WTC11 (cell line): ENCODE data around the gene CHFR. TPM values are rescaled to one million over a fixed set of nuclear protein-coding genes. Genes with fewer than 3 reads are reported as not detected.
"Not testable (repeated sequence)": the region's sequence is repeated elsewhere in the genome, so short reads cannot be mapped to it uniquely, and the experiment has no call there.

Experiments used
- ATAC-seq: fragments of 200-7000 bp; cut with Tn5 transposase; 2 replicates; pipeline ENCODE4 v1.10.0; 2021; ENCODE audit warnings: mild to moderate bottlenecking, moderate library complexity
- CTCF ChIA-PET: fragments of 300-600 bp; sonication (Branson Sonifier 250); formaldehyde crosslinking; loops from one replicate; lab custom pipeline; 2021; ENCODE audit warnings: antibody characterized with exemption; lab: Charles Lee
- POLR2A ChIA-PET: fragments of 350-600 bp; sonication (Branson Sonifier 250); formaldehyde crosslinking; loops from one replicate; lab custom pipeline; 2021; ENCODE audit warnings: antibody characterized with exemption; lab: Charles Lee
- DNase-seq: peaks from one replicate; pipeline ENCODE4 v3.0.0; 2021; ENCODE audit warnings: low spot score
- H3K27ac Mint-ChIP-seq: 2 replicates; pipeline ENCODE4 v1.8.0; 2021; ENCODE audit warnings: mixed read lengths
- H3K27me3 Mint-ChIP-seq: 2 replicates; pipeline ENCODE4 v1.8.0; 2021; ENCODE audit warnings: low read depth, mild to moderate bottlenecking, moderate library complexity, mixed read lengths
- H3K36me3 Mint-ChIP-seq: 2 replicates; pipeline ENCODE4 v1.8.0; 2021; ENCODE audit warnings: mixed read lengths
- H3K4me1 Mint-ChIP-seq: 2 replicates; pipeline ENCODE4 v1.8.0; 2022; ENCODE audit warnings: mixed read lengths
- H3K4me3 Mint-ChIP-seq: 2 replicates; pipeline ENCODE4 v1.8.0; 2021; ENCODE audit warnings: mild to moderate bottlenecking, moderate library complexity, mixed read lengths
- H3K9me3 Mint-ChIP-seq: 2 replicates; pipeline ENCODE4 v1.8.0; 2021; ENCODE audit warnings: mixed read lengths
- AFF4 ChIP-seq: sonication (generic); formaldehyde crosslinking; IDR thresholded peaks from 2 replicates; pipeline ENCODE4 v1.8.1; 2023; ENCODE audit warnings: mild to moderate bottlenecking, missing genetic modification reagents, borderline replicate concordance
- MAX ChIP-seq: sonication (generic); formaldehyde crosslinking; IDR thresholded peaks from 2 replicates; pipeline ENCODE4 v1.8.0; 2022; ENCODE audit warnings: mild to moderate bottlenecking, missing genetic modification reagents
- NFYB ChIP-seq: sonication (generic); formaldehyde crosslinking; conservative IDR thresholded peaks from 2 replicates; pipeline ENCODE4 v1.8.0; 2022; ENCODE audit warnings: low read depth, missing genetic modification reagents
- NR3C1 ChIP-seq: sonication (generic); formaldehyde crosslinking; conservative IDR thresholded peaks from 2 replicates; pipeline ENCODE4 v1.8.1; 2023; ENCODE audit warnings: low read depth, mild to moderate bottlenecking, missing genetic modification reagents
- SMAD4 ChIP-seq: sonication (generic); formaldehyde crosslinking; IDR thresholded peaks from 2 replicates; pipeline ENCODE4 v1.8.0; 2022; ENCODE audit warnings: mild to moderate bottlenecking, missing genetic modification reagents
- SOX15 ChIP-seq: fragments of 250-450 bp; sonication (Bioruptor Pico); IDR thresholded peaks from 2 replicates; pipeline ENCODE4 v1.9.0; 2021; ENCODE audit warnings: mild to moderate bottlenecking
- SP1 ChIP-seq: sonication (generic); formaldehyde crosslinking; conservative IDR thresholded peaks from 2 replicates; pipeline ENCODE4 v1.8.1; 2022; ENCODE audit warnings: missing genetic modification reagents
- TEAD1 ChIP-seq: sonication (generic); formaldehyde crosslinking; IDR thresholded peaks from 2 replicates; pipeline ENCODE4 v1.8.0; 2022; ENCODE audit warnings: mild to moderate bottlenecking, missing genetic modification reagents
- TEAD4 ChIP-seq: sonication (generic); formaldehyde crosslinking; IDR thresholded peaks from 2 replicates; pipeline ENCODE4 v1.8.0; 2022; ENCODE audit warnings: mild to moderate bottlenecking, missing genetic modification reagents
- ZBTB21 ChIP-seq: sonication (generic); formaldehyde crosslinking; IDR thresholded peaks from 2 replicates; pipeline ENCODE4 v1.8.1; 2023; ENCODE audit warnings: mild to moderate bottlenecking, missing genetic modification reagents, borderline replicate concordance
- ZNF121 ChIP-seq: sonication (generic); formaldehyde crosslinking; IDR thresholded peaks from 2 replicates; pipeline ENCODE4 v1.8.0; 2023; ENCODE audit warnings: missing genetic modification reagents
- ZNF138 ChIP-seq: sonication (generic); formaldehyde crosslinking; conservative IDR thresholded peaks from 2 replicates; pipeline ENCODE4 v1.8.1; 2022; ENCODE audit warnings: mild to moderate bottlenecking, moderate library complexity, missing genetic modification reagents
- ZNF671 ChIP-seq: fragments of 250-450 bp; sonication (Bioruptor Pico); IDR thresholded peaks from 2 replicates; pipeline ENCODE4 v1.8.0; 2021; ENCODE audit warnings: mild to moderate bottlenecking
- total RNA-seq: library from RNA; stranded (reverse); gene quantifications from 3 replicates; pipeline ENCODE4 v1.2.3, GENCODE V29; 2021
- TF ChIP-seq, protein P1 (sequence below): sonication (generic); formaldehyde crosslinking; IDR thresholded peaks from 2 replicates; pipeline ENCODE4 v1.8.1; 2023; ENCODE audit warnings: mild to moderate bottlenecking, missing genetic modification reagents, moderate library complexity
- TF ChIP-seq, protein P2 (sequence below): fragments of 250-450 bp; sonication (Bioruptor Pico); IDR thresholded peaks from 2 replicates; pipeline ENCODE4 v1.9.0; 2021; ENCODE audit warnings: mild to moderate bottlenecking, borderline replicate concordance
- TF ChIP-seq, protein P3 (sequence below): sonication (generic); formaldehyde crosslinking; IDR thresholded peaks from 2 replicates; pipeline ENCODE4 v1.8.0; 2023; ENCODE audit warnings: missing genetic modification reagents

Gene CHFR
- total RNA-seq, 1 experiment from 2014 or later, result 58.7 TPM

DNA sequence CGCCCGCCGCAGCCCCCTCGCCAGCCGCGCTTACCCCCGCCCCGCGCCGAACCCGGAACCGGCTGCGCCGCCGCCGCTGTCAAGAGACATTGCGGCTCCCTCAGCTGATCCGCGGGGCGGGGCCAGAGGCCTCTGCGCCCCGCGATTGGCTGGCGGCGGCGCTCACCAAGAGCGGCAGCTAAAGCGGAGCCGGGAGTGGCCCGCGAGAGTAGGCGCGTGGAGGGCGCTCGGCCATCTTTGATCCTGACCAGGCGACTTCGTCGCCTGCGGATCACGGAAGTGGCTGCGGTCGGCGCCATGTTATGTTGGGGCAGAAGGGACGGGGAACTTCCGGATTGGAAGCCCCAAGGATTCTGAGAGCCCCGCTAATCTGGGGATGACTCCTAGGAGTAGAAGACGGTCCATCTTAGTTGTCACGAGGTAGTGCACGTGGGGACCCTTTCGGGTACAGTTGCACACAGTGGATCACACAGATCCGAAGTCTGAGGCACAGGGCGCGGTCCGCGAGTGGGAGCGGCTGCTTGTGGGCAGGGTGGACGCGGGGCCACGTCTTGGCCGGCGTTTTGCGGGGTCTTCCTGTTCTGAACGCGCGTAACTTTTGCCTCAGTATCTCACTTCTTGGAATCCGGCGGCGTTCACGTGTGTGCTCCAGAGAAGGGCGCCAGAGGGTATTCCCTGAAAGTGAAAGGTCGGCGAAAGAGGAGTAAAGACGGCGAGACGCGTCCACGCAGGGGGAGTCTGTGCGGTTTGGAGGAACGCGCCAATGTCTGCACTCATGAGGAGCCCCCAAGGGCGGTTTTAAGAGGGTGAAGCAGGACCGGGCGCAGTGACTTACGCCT is at the start of gene CHFR (continued):
- TF ChIP-seq ZNF671 (CRISPR knock-in tag) (0 out of 2 replicates have a peak, but pooled peaks have one; percentile 56), SMAD4 (CRISPR knock-in tag) (no peak), NR3C1 (CRISPR knock-in tag) (no peak), ZBTB21 (CRISPR knock-in tag) (no peak), ZNF138 (CRISPR knock-in tag) (no peak), SP1 (CRISPR knock-in tag) (peak; percentile 77), MAX (CRISPR knock-in tag) (peak; percentile 89), NFYB (peak; percentile 68), AFF4 (CRISPR knock-in tag) (no peak), SOX15 (no peak), ZNF121 (CRISPR knock-in tag) (no peak), TEAD4 (peak; percentile 37; the same call in 1 of the 2 replicates), TEAD1 (CRISPR knock-in tag) (peak; percentile 73; the same call in 1 of the 2 replicates)
- TF ChIP-seq, protein P1, sequence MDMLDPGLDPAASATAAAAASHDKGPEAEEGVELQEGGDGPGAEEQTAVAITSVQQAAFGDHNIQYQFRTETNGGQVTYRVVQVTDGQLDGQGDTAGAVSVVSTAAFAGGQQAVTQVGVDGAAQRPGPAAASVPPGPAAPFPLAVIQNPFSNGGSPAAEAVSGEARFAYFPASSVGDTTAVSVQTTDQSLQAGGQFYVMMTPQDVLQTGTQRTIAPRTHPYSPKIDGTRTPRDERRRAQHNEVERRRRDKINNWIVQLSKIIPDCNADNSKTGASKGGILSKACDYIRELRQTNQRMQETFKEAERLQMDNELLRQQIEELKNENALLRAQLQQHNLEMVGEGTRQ, result peak; percentile 79
- TF ChIP-seq, protein P2, sequence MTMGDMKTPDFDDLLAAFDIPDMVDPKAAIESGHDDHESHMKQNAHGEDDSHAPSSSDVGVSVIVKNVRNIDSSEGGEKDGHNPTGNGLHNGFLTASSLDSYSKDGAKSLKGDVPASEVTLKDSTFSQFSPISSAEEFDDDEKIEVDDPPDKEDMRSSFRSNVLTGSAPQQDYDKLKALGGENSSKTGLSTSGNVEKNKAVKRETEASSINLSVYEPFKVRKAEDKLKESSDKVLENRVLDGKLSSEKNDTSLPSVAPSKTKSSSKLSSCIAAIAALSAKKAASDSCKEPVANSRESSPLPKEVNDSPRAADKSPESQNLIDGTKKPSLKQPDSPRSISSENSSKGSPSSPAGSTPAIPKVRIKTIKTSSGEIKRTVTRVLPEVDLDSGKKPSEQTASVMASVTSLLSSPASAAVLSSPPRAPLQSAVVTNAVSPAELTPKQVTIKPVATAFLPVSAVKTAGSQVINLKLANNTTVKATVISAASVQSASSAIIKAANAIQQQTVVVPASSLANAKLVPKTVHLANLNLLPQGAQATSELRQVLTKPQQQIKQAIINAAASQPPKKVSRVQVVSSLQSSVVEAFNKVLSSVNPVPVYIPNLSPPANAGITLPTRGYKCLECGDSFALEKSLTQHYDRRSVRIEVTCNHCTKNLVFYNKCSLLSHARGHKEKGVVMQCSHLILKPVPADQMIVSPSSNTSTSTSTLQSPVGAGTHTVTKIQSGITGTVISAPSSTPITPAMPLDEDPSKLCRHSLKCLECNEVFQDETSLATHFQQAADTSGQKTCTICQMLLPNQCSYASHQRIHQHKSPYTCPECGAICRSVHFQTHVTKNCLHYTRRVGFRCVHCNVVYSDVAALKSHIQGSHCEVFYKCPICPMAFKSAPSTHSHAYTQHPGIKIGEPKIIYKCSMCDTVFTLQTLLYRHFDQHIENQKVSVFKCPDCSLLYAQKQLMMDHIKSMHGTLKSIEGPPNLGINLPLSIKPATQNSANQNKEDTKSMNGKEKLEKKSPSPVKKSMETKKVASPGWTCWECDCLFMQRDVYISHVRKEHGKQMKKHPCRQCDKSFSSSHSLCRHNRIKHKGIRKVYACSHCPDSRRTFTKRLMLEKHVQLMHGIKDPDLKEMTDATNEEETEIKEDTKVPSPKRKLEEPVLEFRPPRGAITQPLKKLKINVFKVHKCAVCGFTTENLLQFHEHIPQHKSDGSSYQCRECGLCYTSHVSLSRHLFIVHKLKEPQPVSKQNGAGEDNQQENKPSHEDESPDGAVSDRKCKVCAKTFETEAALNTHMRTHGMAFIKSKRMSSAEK, result no peak
- TF ChIP-seq, protein P3, sequence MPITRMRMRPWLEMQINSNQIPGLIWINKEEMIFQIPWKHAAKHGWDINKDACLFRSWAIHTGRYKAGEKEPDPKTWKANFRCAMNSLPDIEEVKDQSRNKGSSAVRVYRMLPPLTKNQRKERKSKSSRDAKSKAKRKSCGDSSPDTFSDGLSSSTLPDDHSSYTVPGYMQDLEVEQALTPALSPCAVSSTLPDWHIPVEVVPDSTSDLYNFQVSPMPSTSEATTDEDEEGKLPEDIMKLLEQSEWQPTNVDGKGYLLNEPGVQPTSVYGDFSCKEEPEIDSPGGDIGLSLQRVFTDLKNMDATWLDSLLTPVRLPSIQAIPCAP (CRISPR knock-in tag), result 0 out of 2 replicates have a peak, but pooled peaks have one; percentile 44

DNA sequence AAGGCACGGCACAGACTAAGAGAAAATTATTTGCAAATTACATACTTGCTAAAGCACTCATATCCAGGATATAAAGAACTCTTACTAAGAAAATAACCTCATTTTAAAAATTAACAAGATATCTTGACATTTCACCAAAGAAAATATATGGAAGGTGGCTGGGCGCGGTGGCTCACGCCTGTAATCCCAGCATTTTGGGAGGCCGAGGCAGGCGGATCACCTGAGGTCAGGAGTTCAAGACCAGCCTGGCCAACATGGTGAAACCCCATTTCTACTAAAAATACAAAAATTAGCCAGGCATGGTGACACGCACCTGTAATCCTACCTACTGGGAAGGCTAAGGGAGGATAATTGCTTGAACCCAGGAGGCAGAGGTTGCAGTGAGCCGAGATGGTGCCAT is 49.5 kb upstream of the CHFR start:
- H3K4me1 Mint-ChIP-seq, CTCF ChIA-PET, POLR2A ChIA-PET: not testable (repeated sequence)

More for the DNA sequence above, 49.5 kb upstream of the CHFR start:
- Mint-ChIP-seq H3K9me3 (peaks cover 65% of the 10 kb centered on the region), H3K36me3 (peaks cover 74% of the 10 kb centered on the region)
- not testable (repeated sequence) for H3K4me3 Mint-ChIP-seq, H3K27me3 Mint-ChIP-seq, H3K27ac Mint-ChIP-seq, DNase-seq, ATAC-seq
